ENCODE data around the gene ARG2. TPM values are rescaled to one million over a fixed set of nuclear protein-coding genes. Genes with fewer than 3 reads are reported as not detected.

ARG2 gene
- total RNA-seq, 1 experiment from 2014 or later, result 11.2 TPM

GRCh38 chr14:67602076-67602475 lies 17.6 kb upstream of the ARG2 start:
- no peak for TF ChIP-seq CTCF (IDR thresholded peaks at IDR 0.05; ENCODE audit: unreplicated experiment)
- intact Hi-C loops (cut with micrococcal nuclease; ENCODE audit: unreplicated experiment), result no loop called here
- Mint-ChIP-seq H3K27me3 (ENCODE audit: unreplicated experiment) (no peaks in the 10 kb centered on the region), H3K4me1 (ENCODE audit: low read depth, unreplicated experiment) (peaks cover 17% of the 10 kb centered on the region), H3K4me3 (ENCODE audit: low read depth, unreplicated experiment) (no peak overlapping the region), H3K27ac (ENCODE audit: unreplicated experiment) (no peak overlapping the region), H3K36me3 (ENCODE audit: insufficient read depth, unreplicated experiment) (peaks cover 21% of the 10 kb centered on the region), H3K9me3 (ENCODE audit: low read depth, unreplicated experiment) (no peaks in the 10 kb centered on the region)
- CTCF ChIA-PET, result no interaction called here
- DNase-seq, result no peak
- no TSS peak for BruUV-seq (replicated peaks)

GRCh38 chr14:67602995-67603545 lies 16.6 kb upstream of the ARG2 start:
- H3K27ac Mint-ChIP-seq (ENCODE audit: unreplicated experiment), result no peak overlapping the region
- intact Hi-C loops (cut with micrococcal nuclease; ENCODE audit: unreplicated experiment), result no loop called here
- no peak for DNase-seq

GRCh38 chr14:67607646-67608045 lies 12.1 kb upstream of the ARG2 start:
- Mint-ChIP-seq H3K9me3 (ENCODE audit: low read depth, unreplicated experiment) (no peaks in the 10 kb centered on the region), H3K4me3 (ENCODE audit: low read depth, unreplicated experiment) (no peak overlapping the region), H3K4me1 (ENCODE audit: low read depth, unreplicated experiment) (no peaks in the 10 kb centered on the region), H3K36me3 (ENCODE audit: insufficient read depth, unreplicated experiment) (no peaks in the 10 kb centered on the region), H3K27ac (ENCODE audit: unreplicated experiment) (no peak overlapping the region), H3K27me3 (ENCODE audit: unreplicated experiment) (no peaks in the 10 kb centered on the region)
- no peak for DNase-seq
- intact Hi-C loops (cut with micrococcal nuclease; ENCODE audit: unreplicated experiment), result no loop called here
- TF ChIP-seq CTCF (IDR thresholded peaks at IDR 0.05; ENCODE audit: unreplicated experiment), result no peak
- no TSS peak for BruUV-seq (replicated peaks)
- CTCF ChIA-PET, result no interaction called here

More at GRCh38 chr14:67602995-67603545, 16.6 kb upstream of the ARG2 start:
- no peak for TF ChIP-seq CTCF (IDR thresholded peaks at IDR 0.05; ENCODE audit: unreplicated experiment)
- CTCF ChIA-PET, result no interaction called here
- Mint-ChIP-seq H3K27me3 (ENCODE audit: unreplicated experiment) (no peaks in the 10 kb centered on the region), H3K9me3 (ENCODE audit: low read depth, unreplicated experiment) (no peaks in the 10 kb centered on the region), H3K4me1 (ENCODE audit: low read depth, unreplicated experiment) (peaks cover 12% of the 10 kb centered on the region), H3K36me3 (ENCODE audit: insufficient read depth, unreplicated experiment) (peaks cover 18% of the 10 kb centered on the region), H3K4me3 (ENCODE audit: low read depth, unreplicated experiment) (no peak overlapping the region)
- no TSS peak for BruUV-seq (replicated peaks)

- peaks cover 3% of the 10 kb centered on the region for H3K27me3 Mint-ChIP-seq (ENCODE audit: unreplicated experiment)
- intact Hi-C loops (cut with micrococcal nuclease; ENCODE audit: unreplicated experiment), result no loop called here
- H3K9me3 Mint-ChIP-seq (ENCODE audit: low read depth, unreplicated experiment), result no peaks in the 10 kb centered on the region
- no peaks in the 10 kb centered on the region for H3K36me3 Mint-ChIP-seq (ENCODE audit: insufficient read depth, unreplicated experiment)
- no peak overlapping the region for H3K4me3 Mint-ChIP-seq (ENCODE audit: low read depth, unreplicated experiment)
- BruUV-seq (replicated peaks), result no TSS peak
- DNase-seq, result no peak
- TF ChIP-seq CTCF (IDR thresholded peaks at IDR 0.05; ENCODE audit: unreplicated experiment), result no peak
- H3K4me1 Mint-ChIP-seq (ENCODE audit: low read depth, unreplicated experiment), result no peaks in the 10 kb centered on the region
- H3K27ac Mint-ChIP-seq (ENCODE audit: unreplicated experiment), result no peak overlapping the region
- CTCF ChIA-PET, result interaction anchor here (0.6 kb wide), 1 partner anchor 177 kb away, joined by 4 read pairs; no protein-coding TSS in a partner anchor
These were observed 9.9 kb upstream of the ARG2 start for GRCh38 chr14:67609642-67610310.

Measured in Calu3 (cell line).